A549 treated with Mapracorat at 1 μM for 4 hours (cell line): ENCODE results near the gene SGTB. TPM values are rescaled to one million over a fixed set of nuclear protein-coding genes. Genes with fewer than 3 reads are reported as not detected.

Source experiments
- total RNA-seq: library from RNA; stranded (reverse); fragments of 200-300 nt; extraction: Qiagen RNA extraction; gene quantifications from 5 replicates; pipeline ENCODE4 v1.2.3, GENCODE V29; 2022

SGTB gene, protein sequence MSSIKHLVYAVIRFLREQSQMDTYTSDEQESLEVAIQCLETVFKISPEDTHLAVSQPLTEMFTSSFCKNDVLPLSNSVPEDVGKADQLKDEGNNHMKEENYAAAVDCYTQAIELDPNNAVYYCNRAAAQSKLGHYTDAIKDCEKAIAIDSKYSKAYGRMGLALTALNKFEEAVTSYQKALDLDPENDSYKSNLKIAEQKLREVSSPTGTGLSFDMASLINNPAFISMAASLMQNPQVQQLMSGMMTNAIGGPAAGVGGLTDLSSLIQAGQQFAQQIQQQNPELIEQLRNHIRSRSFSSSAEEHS
- total RNA-seq: 5.3 to 9.9 TPM (median 7.6 TPM) in 5 replicates

DNA sequence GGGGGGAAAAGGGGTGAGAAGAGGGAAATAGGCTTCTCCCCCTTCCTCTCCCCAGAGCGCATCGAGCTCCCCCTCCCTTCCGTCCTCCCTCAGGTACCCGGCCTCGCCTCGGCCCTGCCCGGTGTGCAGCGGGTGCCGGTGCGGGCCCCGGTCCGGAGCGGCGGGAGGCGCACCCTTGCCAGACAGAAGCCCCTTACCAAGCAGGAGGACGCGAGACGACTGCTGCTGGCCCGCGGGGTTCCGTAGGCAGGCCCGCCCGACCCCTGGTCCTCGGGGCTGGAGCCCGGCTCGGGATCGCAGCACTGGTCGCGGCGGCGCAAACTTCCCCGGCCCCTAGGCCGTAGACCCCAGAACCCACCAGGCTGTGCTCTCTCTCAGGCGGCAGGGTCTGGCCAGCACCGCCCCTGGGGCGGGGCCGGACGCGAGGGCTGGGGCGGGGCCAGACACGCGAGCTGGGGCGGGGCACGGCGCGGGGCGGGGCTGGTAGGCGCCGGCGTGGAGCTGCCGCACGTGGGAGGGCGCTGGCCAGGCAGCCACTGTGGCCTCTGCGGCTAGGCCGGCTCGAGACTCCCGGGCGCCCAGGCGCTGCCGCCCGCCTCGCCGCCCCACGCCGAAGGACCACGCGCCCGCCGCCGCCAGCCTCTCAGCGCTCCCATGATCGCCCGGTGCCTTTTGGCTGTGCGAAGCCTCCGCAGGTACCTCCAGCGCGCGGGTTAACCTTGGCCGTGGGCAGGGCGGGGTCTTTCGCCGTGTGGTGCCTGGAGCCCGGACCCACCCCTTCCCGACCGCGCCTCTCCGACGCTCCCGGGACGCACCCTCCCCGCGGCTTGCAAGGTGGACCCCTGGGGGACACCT is at the start of gene SGTB, which contains the start of gene NLN:
Gene SGTB (minus strand): TSS at position 390 of the 855 bp plus-strand sequence. CDS start 1,302 bp downstream, outside the sequence.
Gene NLN (plus strand): TSS at position 486 of the 855 bp plus-strand sequence. CDS start 169 bp downstream, at position 655.

GRCh38 chr5:65624571-65625555 is 97.0 kb downstream of the SGTB start, which contains the start of the genes SHLD3 and TRAPPC13:
Gene SHLD3 (plus strand): TSS chr5:65625027. CDS start chr5:65629588, 4,561 bp downstream.
Gene TRAPPC13 (plus strand): TSS chr5:65625027. CDS start chr5:65625061, 34 bp downstream.

GRCh38 chr5:65624025-65624570 is 97.8 kb downstream of the SGTB start, which contains the start of gene TRIM23:
Gene TRIM23 (minus strand): TSS chr5:65624333. CDS start chr5:65624274, 59 bp downstream.

Other genes starting within 250 kb of the SGTB start
- gene ADAMTS6, start 240.2 kb downstream of the SGTB start, total RNA-seq: 0.01 to 0.10 TPM (median 0.06 TPM) in 4 of 5 replicates, not detected in the other
- 28.5 to 35.4 TPM (median 30.9 TPM) in 5 replicates for gene CENPK, start 158.9 kb downstream of the SGTB start, total RNA-seq
- gene PPWD1, start 158.8 kb downstream of the SGTB start, total RNA-seq: 16.0 to 20.4 TPM (median 17.2 TPM) in 5 replicates
- 5.7 to 8.3 TPM (median 7.0 TPM) in 5 replicates for gene TRIM23, start 97.8 kb downstream of the SGTB start, total RNA-seq
- gene SHLD3, start 97.1 kb downstream of the SGTB start, total RNA-seq: 1.9 to 2.8 TPM (median 2.0 TPM) in 5 replicates
- gene TRAPPC13, start 97.1 kb downstream of the SGTB start, total RNA-seq: 12.5 to 16.5 TPM (median 15.4 TPM) in 5 replicates
- gene NLN, start 96 bp upstream of the SGTB start, total RNA-seq: 51.2 to 70.0 TPM (median 63.1 TPM) in 5 replicates
- 21.8 to 31.2 TPM (median 24.9 TPM) in 5 replicates for gene ERBIN, start 204.5 kb upstream of the SGTB start, total RNA-seq